Colonic mucosa (tissue), 4 donors: ENCODE data around the gene BTN1A1. TPM values are rescaled to one million over a fixed set of nuclear protein-coding genes. Genes with fewer than 3 reads are reported as not detected.
A peak's percentile ranks its signal among the peaks of the same experiment; 100 is the strongest.
"Not testable (repeated sequence)": the region's sequence is repeated elsewhere in the genome, so short reads cannot be mapped to it uniquely, and the experiment has no call there.

Experiments used
- DNase-seq: peaks from one replicate; pipeline ENCODE4 v3.0.0-alpha.2; 2020
- H3K27ac ChIP-seq: fragments of 200-600 bp; one replicate; pipeline ENCODE4 v1.8.0; 2021
- H3K27me3 ChIP-seq: fragments of 200-600 bp; one replicate; pipeline ENCODE4 v1.8.0; 2021
- H3K36me3 ChIP-seq: fragments of 200-600 bp; one replicate; pipeline ENCODE4 v1.8.0; 2021
- H3K4me1 ChIP-seq: fragments of 200-600 bp; one replicate; pipeline ENCODE4 v1.8.0; 2021; ENCODE audit warnings: mild to moderate bottlenecking
- H3K4me3 ChIP-seq: fragments of 200-600 bp; one replicate; pipeline ENCODE4 v1.8.0; 2021
- H3K9ac ChIP-seq, 2 donors: one replicate each; pipeline ENCODE4 v1.7.0; 2013; ENCODE audit warnings: control low read depth in 2 of 2, low read depth in 2 of 2, low read length in 2 of 2
- H3K9me3 ChIP-seq: fragments of 200-600 bp; one replicate; pipeline ENCODE4 v1.8.0; 2021
- CTCF ChIP-seq: fragments of 200-600 bp; IDR thresholded peaks from one replicate; pipeline ENCODE4 v1.8.0; 2022; ENCODE audit warnings: antibody characterized with exemption, mild to moderate bottlenecking
- intact Hi-C: fragments of 100-400 bp; cut with DNase I; formaldehyde crosslinking; loops from one replicate; pipeline ENCODE4 v1.14.1; 2022
- total RNA-seq, 2 donors: library from RNA; stranded (reverse); fragmentation: NEBNext Ultra II Directional in 1 of 2; extraction: Animal tissue kit (Norgen Biotek cat#: 25700) in 1 of 2; gene quantifications; one replicate each; pipeline ENCODE4 v1.2.1, GENCODE V29; 2021
- donor health status: healthy.
- donor health status: DM: no; HTN: no; CAD: no.
- donor health status: DM: no; HTN: no; CAD: no.

The BTN1A1 gene
- total RNA-seq, 2 donors from 2014 or later, result not detected

GRCh38 chr6:26457806-26458688 is 42.1 kb upstream of the BTN1A1 start, which contains the start of gene BTN2A1:
TSS of gene BTN2A1 (plus strand) at chr6:26457955. CDS start at chr6:26458637, 682 bp downstream.
- intact Hi-C loops, result no loop called here

GRCh38 chr6:26459023-26459810 is 40.9 kb upstream of the BTN1A1 start:
- peaks cover 13% of the 10 kb centered on the region for H3K36me3 ChIP-seq
- DNase-seq, result no peak
- peaks cover 12% of the 10 kb centered on the region for H3K4me1 ChIP-seq
- no peak overlapping the region for H3K9ac ChIP-seq
- H3K4me3 ChIP-seq, result peak overlapping the region; percentile 73
- intact Hi-C loops, result no loop called here
- no peak for TF ChIP-seq CTCF
- H3K9me3 ChIP-seq, result no peaks in the 10 kb centered on the region
- H3K27me3 ChIP-seq, result no peaks in the 10 kb centered on the region
- no peak overlapping the region for H3K27ac ChIP-seq

More at GRCh38 chr6:26457806-26458688, 42.1 kb upstream of the BTN1A1 start, which contains the start of gene BTN2A1:
- Histone ChIP-seq H3K4me3 (peak within 1 kb of the TSS; percentile 73), H3K9me3 (no peaks in the 10 kb centered on the region), H3K36me3 (peaks cover 2% of the 10 kb centered on the region), H3K4me1 (peaks cover 12% of the 10 kb centered on the region), H3K27me3 (no peaks in the 10 kb centered on the region), H3K9ac (peak within 1 kb of the TSS; percentile 97 to 99), H3K27ac (peak within 1 kb of the TSS; percentile 93)
- no peak for TF ChIP-seq CTCF
- DNase-seq, result peak; percentile 87

GRCh38 chr6:26461353-26461752 is 38.8 kb upstream of the BTN1A1 start:
- DNase-seq, intact Hi-C loops, H3K27ac ChIP-seq, H3K9ac ChIP-seq, H3K9me3 ChIP-seq, H3K27me3 ChIP-seq, H3K4me3 ChIP-seq: not testable (repeated sequence)
- Histone ChIP-seq H3K4me1 (peaks cover 12% of the 10 kb centered on the region), H3K36me3 (peaks cover 29% of the 10 kb centered on the region)

GRCh38 chr6:26464014-26464413 is 36.1 kb upstream of the BTN1A1 start:
- Histone ChIP-seq H3K4me1 (peaks cover 12% of the 10 kb centered on the region), H3K4me3 (no peak overlapping the region), H3K27ac (no peak overlapping the region), H3K9ac (no peak overlapping the region), H3K36me3 (peaks cover 29% of the 10 kb centered on the region), H3K9me3 (no peaks in the 10 kb centered on the region), H3K27me3 (no peaks in the 10 kb centered on the region)
- no peak for TF ChIP-seq CTCF
- DNase-seq, result no peak
- intact Hi-C loops, result no loop called here

- Histone ChIP-seq H3K4me1 (peaks cover 11% of the 10 kb centered on the region), H3K36me3 (peaks cover 29% of the 10 kb centered on the region), H3K27me3 (no peaks in the 10 kb centered on the region), H3K4me3 (no peak overlapping the region), H3K9me3 (no peaks in the 10 kb centered on the region), H3K9ac (no peak overlapping the region), H3K27ac (no peak overlapping the region)
- no peak for TF ChIP-seq CTCF
- DNase-seq, result no peak
- intact Hi-C loops, result no loop called here
Observed at GRCh38 chr6:26464416-26465131, 35.5 kb upstream of the BTN1A1 start.
